Activated naive CD8-positive, alpha-beta T cell (primary cell): ENCODE results near the gene TRMT61A.

Experiments used
- H3K27ac Mint-ChIP-seq: one replicate; pipeline ENCODE4 v1.8.0; 2021; ENCODE audit warnings: mixed read lengths
- H3K27me3 Mint-ChIP-seq: one replicate; pipeline ENCODE4 v1.8.0; 2021; ENCODE audit warnings: mixed read lengths
- H3K36me3 Mint-ChIP-seq: one replicate; pipeline ENCODE4 v1.8.0; 2021; ENCODE audit warnings: mixed read lengths
- H3K4me1 Mint-ChIP-seq: one replicate; pipeline ENCODE4 v1.8.0; 2021; ENCODE audit warnings: low read depth, mixed read lengths
- H3K4me3 Mint-ChIP-seq: one replicate; pipeline ENCODE4 v1.8.0; 2021; ENCODE audit warnings: mild to moderate bottlenecking, mixed read lengths
- H3K9me3 Mint-ChIP-seq: one replicate; pipeline ENCODE4 v1.8.0; 2021; ENCODE audit warnings: low read depth, mixed read lengths

TRMT61A gene

GRCh38 chr14:103544388-103545218 is 15.6 kb downstream of the TRMT61A start:
- Mint-ChIP-seq H3K36me3 (no peaks in the 10 kb centered on the region), H3K27ac (no peak overlapping the region), H3K4me3 (no peak overlapping the region), H3K9me3 (no peaks in the 10 kb centered on the region), H3K27me3 (no peaks in the 10 kb centered on the region), H3K4me1 (no peaks in the 10 kb centered on the region)

GRCh38 chr14:103545219-103545914 is 16.4 kb downstream of the TRMT61A start:
- H3K4me1 Mint-ChIP-seq = no peaks in the 10 kb centered on the region
- H3K27ac Mint-ChIP-seq = no peak overlapping the region
- no peaks in the 10 kb centered on the region for H3K36me3 Mint-ChIP-seq
- no peak overlapping the region for H3K4me3 Mint-ChIP-seq
- H3K27me3 Mint-ChIP-seq = no peaks in the 10 kb centered on the region
- H3K9me3 Mint-ChIP-seq = no peaks in the 10 kb centered on the region

GRCh38 chr14:103545915-103546651 is 17.1 kb downstream of the TRMT61A start:
- Mint-ChIP-seq H3K4me3 (no peak overlapping the region), H3K27ac (no peak overlapping the region), H3K4me1 (no peaks in the 10 kb centered on the region), H3K9me3 (no peaks in the 10 kb centered on the region), H3K36me3 (no peaks in the 10 kb centered on the region), H3K27me3 (no peaks in the 10 kb centered on the region)

- peaks cover 1% of the 10 kb centered on the region for H3K4me1 Mint-ChIP-seq
- no peaks in the 10 kb centered on the region for H3K36me3 Mint-ChIP-seq
- no peak overlapping the region for H3K4me3 Mint-ChIP-seq
- no peaks in the 10 kb centered on the region for H3K9me3 Mint-ChIP-seq
- no peaks in the 10 kb centered on the region for H3K27me3 Mint-ChIP-seq
- H3K27ac Mint-ChIP-seq = no peak overlapping the region
Measured at GRCh38 chr14:103546652-103547454, 17.9 kb downstream of the TRMT61A start.

GRCh38 chr14:103547455-103547940 is 18.5 kb downstream of the TRMT61A start:
- H3K36me3 Mint-ChIP-seq = no peaks in the 10 kb centered on the region
- H3K27ac Mint-ChIP-seq = no peak overlapping the region
- H3K27me3 Mint-ChIP-seq = no peaks in the 10 kb centered on the region
- peaks cover 1% of the 10 kb centered on the region for H3K4me1 Mint-ChIP-seq
- H3K9me3 Mint-ChIP-seq = no peaks in the 10 kb centered on the region
- no peak overlapping the region for H3K4me3 Mint-ChIP-seq

- peaks cover 1% of the 10 kb centered on the region for H3K4me1 Mint-ChIP-seq
- H3K9me3 Mint-ChIP-seq = no peaks in the 10 kb centered on the region
- H3K27ac Mint-ChIP-seq = no peak overlapping the region
- H3K27me3 Mint-ChIP-seq = no peaks in the 10 kb centered on the region
- no peak overlapping the region for H3K4me3 Mint-ChIP-seq
- H3K36me3 Mint-ChIP-seq = no peaks in the 10 kb centered on the region
Measured at GRCh38 chr14:103547941-103548462, 19.0 kb downstream of the TRMT61A start.

GRCh38 chr14:103548463-103549351 is 19.7 kb downstream of the TRMT61A start:
- no peaks in the 10 kb centered on the region for H3K27me3 Mint-ChIP-seq
- H3K4me1 Mint-ChIP-seq = peaks cover 1% of the 10 kb centered on the region
- H3K9me3 Mint-ChIP-seq = no peaks in the 10 kb centered on the region
- H3K36me3 Mint-ChIP-seq = no peaks in the 10 kb centered on the region
- H3K27ac Mint-ChIP-seq = no peak overlapping the region
- H3K4me3 Mint-ChIP-seq = no peak overlapping the region

GRCh38 chr14:103549361-103550311 is 20.6 kb downstream of the TRMT61A start:
- Mint-ChIP-seq H3K36me3 (no peaks in the 10 kb centered on the region), H3K27ac (no peak overlapping the region), H3K4me3 (no peak overlapping the region), H3K9me3 (no peaks in the 10 kb centered on the region), H3K27me3 (no peaks in the 10 kb centered on the region), H3K4me1 (peaks cover 1% of the 10 kb centered on the region)

- Mint-ChIP-seq H3K9me3 (no peaks in the 10 kb centered on the region), H3K36me3 (no peaks in the 10 kb centered on the region), H3K4me1 (peaks cover 5% of the 10 kb centered on the region), H3K27me3 (no peaks in the 10 kb centered on the region), H3K4me3 (no peak overlapping the region), H3K27ac (no peak overlapping the region)
Measured at GRCh38 chr14:103550451-103551337, 21.7 kb downstream of the TRMT61A start.

GRCh38 chr14:103551338-103551762 is 22.4 kb downstream of the TRMT61A start:
- Mint-ChIP-seq H3K27ac (no peak overlapping the region), H3K4me1 (peaks cover 6% of the 10 kb centered on the region), H3K36me3 (no peaks in the 10 kb centered on the region), H3K9me3 (no peaks in the 10 kb centered on the region), H3K4me3 (no peak overlapping the region), H3K27me3 (no peaks in the 10 kb centered on the region)

GRCh38 chr14:103552011-103552845 is 23.2 kb downstream of the TRMT61A start:
- H3K9me3 Mint-ChIP-seq = no peaks in the 10 kb centered on the region
- no peak overlapping the region for H3K27ac Mint-ChIP-seq
- H3K4me1 Mint-ChIP-seq = peaks cover 13% of the 10 kb centered on the region
- H3K36me3 Mint-ChIP-seq = no peaks in the 10 kb centered on the region
- no peaks in the 10 kb centered on the region for H3K27me3 Mint-ChIP-seq
- no peak overlapping the region for H3K4me3 Mint-ChIP-seq
